GM19438 (cell line): ENCODE data around the gene LIPI.
"Not testable (repeated sequence)": the region's sequence is repeated elsewhere in the genome, so short reads cannot be mapped to it uniquely, and the experiment has no call there.

Experiments
- ATAC-seq: cut with Tn5 transposase; IDR thresholded peaks from one replicate; pipeline ENCODE4 v1.9.1; 2021; ENCODE audit warnings: low read depth; ENCODE audit not compliant: unreplicated experiment

The LIPI gene

GRCh38 chr21:14120091-14120734, 90.5 kb downstream of the LIPI start:
- peak; percentile 43 for ATAC-seq

DNA sequence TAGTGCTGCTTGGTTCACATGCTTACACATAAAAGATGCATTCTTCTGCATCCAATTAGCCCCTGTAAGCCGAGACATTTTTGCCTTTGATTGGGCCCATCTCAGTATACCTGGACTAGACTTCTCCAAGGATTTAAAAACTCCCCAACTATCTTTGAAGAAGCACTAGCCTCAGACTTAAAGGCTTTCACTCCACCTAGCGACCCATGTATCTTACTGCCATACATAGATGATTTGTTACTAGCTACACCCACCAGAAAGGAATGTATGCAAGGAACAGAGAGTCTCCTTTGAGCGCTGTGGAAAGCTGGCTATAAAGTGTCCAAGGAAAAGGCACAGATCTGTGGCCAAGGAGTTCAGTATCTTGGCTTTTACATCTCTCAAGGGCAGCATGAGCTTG, 91.7 kb downstream of the LIPI start:
- no peak for ATAC-seq

GRCh38 chr21:14116080-14116481, 94.7 kb downstream of the LIPI start:
- ATAC-seq = peak; percentile 84

DNA sequence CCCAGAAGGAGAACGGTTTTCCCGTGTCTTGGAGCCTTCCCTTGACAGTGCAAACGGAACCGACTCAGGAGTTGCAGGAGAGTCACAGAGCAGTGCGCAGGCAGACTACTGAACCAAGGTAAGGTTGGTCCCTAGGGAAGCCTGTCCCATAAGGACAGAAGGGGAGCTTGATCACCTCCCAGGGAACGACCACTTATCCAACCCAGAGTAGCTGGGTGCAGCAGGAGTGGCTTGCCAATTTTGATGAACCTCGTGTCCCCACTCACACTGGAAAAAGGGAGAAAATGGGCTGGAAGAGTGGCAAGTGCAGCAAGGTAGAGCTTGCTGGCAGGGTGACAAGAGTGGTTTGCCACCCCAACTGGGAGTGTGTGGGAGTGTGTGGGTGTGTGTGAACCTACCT, 95.1 kb downstream of the LIPI start:
- no peak for ATAC-seq

DNA sequence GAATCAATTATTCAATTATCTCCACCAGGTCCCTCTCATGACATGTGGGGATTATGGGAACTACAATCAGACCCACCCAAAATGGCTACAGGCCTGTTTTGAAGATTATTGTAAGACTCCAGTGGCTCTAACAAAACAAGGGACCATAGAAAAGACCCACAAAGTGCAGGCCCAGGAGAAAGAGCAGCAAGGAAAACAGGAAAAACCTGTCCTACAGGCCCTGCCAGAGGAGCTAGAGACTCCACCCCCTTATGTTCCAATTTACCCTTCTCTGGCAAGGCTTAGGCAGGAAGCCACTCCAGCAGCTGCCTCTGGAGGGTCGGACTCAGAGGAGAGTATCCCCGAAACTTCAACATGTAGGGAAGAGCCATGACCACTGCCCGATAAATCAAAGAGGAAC, 96.5 kb downstream of the LIPI start:
- no peak for ATAC-seq

DNA sequence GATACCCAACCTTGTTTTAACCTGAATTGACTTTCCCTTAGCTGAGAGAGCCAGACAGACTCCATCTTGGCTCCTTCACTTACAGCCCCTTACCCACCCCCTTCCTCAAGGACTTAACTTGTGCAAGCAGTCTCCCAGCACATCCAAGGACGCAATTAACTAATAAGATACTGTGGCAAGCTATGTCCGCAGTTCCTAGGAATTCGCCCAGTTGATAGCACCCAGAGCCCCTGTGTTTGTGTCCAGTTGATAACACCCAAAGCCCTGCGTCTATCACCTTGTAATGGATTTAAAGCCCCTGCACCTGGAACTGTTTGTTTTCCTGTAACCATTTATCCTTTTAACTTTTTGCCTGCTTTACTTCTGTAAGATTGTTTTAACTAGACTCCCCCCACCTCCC, 106.2 kb downstream of the LIPI start:
- not testable (repeated sequence) for ATAC-seq

GRCh38 chr21:14099570-14099969, 111.2 kb downstream of the LIPI start:
- no peak for ATAC-seq

DNA sequence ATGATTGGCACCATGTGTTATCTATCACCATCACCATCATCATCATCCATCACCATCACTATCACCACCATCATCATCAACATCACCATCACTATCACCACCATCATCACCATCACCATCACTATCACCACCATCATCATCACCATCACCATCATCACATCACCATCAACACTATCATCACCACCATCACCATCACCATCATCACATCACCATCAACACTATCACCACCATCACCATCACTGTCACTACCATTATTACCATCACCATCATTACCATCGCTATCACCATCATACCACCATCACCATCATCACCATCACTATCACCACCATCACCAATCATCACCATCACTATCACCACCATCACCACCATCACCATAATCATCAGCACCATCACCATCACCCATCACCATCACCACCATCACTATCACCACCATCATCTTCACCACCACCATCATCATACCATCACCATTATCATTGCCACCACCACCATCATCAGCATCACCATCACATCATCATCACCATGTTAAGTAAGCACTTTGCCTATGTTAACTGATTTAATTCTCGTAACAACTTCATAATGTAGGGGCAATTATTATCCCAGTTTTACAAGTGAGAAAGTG, 112.8 kb downstream of the LIPI start:
- no peak for ATAC-seq

DNA sequence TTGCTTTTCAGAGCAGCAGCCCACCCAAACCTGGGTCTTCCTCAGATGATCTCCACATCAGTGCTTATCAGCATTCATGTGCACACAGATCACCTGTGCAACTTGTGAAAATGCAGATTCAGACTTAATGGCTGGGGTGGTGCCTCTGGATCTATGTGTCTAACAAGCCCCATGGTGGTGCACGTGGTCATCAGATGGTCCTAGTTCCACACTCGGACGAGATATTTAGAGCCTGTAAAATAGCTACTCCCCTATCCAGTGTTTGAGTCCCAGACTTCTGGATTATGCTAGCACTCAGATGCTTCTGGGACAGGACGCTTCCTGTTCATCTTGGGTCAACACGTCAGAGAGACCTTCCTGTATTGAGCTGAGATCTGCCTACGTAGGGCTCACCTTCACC, 114.2 kb downstream of the LIPI start:
- no peak for ATAC-seq

GRCh38 chr21:14096172-14096571, 114.6 kb downstream of the LIPI start:
- no peak for ATAC-seq

- ATAC-seq = no peak
Observed at GRCh38 chr21:14095056-14095455, 115.7 kb downstream of the LIPI start.

DNA sequence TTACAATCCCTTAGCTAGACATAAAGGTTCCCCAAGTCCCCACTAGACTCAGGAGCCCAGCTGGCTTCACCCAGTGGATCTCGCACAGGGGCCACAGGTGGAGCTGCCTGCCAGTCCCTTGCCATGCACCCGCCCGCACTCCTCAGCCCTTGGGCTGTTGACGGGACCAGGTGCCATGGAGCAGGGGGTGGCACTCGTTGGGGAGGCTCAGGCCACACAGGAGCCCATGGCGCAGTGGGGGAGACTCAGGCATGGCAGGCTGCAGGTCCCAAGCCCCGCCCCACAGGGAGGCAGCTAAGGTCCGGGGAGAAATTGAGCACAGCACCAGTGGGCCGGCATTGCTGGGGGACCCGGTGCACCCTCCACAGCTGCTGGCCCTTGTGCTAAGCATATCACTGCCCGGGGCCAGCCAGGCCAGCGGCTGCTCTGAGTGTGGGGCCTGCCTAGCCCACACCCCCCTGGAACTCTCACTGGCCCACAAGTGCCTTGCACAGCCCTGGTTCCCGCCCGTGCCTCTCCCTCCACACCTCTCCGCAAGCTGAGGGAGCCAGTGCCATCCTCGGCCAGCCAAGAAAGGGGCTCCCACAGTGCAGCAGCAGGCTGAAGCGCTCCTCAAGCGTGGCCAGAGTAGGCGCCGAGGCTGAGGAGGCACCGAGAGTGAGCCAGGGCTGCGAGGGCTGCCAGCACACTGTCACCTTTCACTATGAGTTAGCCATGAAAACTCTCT, 117.8 kb downstream of the LIPI start:
- no peak for ATAC-seq

GRCh38 chr21:14090184-14090583, 120.6 kb downstream of the LIPI start:
- ATAC-seq = not testable (repeated sequence)

GRCh38 chr21:14088391-14088790, 122.4 kb downstream of the LIPI start:
- no peak for ATAC-seq

DNA sequence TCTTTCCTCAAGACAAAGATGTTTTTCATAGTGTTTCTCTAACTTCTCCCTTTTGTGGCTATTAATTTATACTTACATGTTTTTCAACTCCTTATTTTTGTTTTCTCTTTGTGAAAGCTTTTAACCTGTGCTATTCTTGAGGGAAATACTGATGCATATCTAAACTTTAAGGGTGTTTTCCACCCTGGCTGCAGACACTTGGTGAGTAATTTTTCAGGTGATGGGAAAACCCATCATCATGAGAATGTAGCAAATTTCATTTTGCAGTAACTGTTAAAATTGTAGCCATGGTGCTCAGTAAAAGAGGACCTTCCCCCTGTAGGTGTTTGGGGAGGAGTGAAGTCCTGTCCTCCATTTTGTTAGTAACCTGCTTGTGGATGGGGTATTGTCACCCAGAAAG, 124.2 kb downstream of the LIPI start:
- no peak for ATAC-seq

- ATAC-seq = no peak
Observed at GRCh38 chr21:14084701-14085100, 126.1 kb downstream of the LIPI start.

GRCh38 chr21:14084068-14084501, 126.7 kb downstream of the LIPI start:
- no peak for ATAC-seq

DNA sequence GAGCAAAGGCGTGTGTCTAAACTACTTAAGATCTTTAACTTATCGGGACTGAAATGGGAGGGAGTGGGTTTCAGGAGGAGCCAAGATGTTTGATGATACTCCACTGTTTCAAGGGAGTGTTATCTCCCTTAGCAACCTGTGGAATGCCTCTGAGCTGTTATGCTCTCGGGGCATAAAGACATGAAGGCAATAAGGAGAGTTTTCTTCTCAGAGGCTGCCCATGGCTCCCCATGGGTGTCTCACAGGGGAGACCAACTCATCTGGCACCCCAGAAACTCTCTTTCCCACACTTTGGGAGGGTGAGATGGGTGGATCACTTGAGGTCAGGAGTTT, 130.0 kb downstream of the LIPI start:
- no peak for ATAC-seq

- no peak for ATAC-seq
Observed at GRCh38 chr21:14080040-14080763, 130.6 kb downstream of the LIPI start.

- ATAC-seq = no peak
Observed at GRCh38 chr21:14078746-14079375, 131.9 kb downstream of the LIPI start.
